HPDE6-E6E7 (cell line): ENCODE data around the gene DDX24.

Source experiments
- DNase-seq: peaks from one replicate; pipeline ENCODE4 v3.0.0; 2011; ENCODE audit warnings: missing footprints; ENCODE audit errors: extremely low spot score

The DDX24 gene

DNA sequence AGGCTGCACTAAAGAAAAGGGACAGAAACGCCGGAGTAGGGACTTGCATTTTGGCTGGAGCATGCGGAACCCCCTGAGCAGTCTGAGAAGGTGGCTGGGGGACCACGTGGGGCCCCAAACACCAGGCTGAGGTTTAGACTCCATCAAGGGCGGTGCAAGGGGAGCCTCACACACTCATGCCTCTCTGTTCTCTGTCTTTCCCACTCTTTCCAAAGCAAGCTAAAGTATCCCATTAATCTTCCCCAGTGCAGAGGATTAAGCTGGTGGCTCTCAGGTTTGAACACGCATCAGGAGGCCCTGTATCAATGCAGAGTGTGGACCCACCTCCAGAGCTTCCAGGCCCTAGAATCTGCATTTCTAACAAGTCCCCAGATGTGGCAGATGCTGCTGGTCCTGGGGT, 70.4 kb downstream of the DDX24 start:
- DNase-seq, result no peak

DNA sequence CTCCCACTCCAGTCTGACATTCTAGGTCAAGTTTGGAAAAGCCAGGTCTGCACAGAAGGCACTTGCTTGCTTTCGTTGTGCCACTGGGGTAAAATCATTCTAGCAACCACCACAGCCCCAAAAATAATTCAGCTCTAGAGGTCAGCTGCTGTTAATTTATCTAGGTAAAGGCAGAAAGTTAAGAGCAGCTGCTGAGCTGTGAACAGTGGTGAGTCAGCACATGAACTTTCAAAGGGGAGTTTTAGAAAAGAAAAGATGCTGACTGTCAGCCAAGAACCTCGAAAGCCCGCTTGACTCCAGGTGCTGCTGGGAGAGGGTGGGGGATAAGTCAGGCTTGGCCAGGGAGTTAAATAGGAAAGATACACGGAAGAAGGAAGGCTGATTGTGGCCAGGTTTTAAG, 71.2 kb downstream of the DDX24 start:
- DNase-seq, result peak; percentile 84

DNA sequence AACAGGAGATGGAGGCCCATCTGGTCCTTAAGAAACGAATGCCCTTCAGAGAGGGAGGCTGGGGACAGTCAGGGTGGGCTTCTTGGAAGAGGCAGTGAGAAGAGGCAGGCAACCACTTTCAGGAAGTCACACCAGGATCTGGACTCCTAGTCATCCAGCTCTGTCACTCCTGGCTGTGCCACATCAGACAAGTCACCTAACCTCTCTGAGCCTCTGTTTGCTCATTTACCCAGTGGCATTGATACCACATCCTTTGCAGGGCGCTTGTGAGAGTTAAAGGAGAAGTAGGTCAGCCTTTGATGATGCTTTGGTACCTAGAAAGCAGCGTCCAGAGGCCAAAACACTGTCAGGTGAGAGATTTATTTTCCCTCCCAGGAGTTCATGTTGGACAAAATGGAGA, 72.8 kb downstream of the DDX24 start:
- DNase-seq, result no peak

DNA sequence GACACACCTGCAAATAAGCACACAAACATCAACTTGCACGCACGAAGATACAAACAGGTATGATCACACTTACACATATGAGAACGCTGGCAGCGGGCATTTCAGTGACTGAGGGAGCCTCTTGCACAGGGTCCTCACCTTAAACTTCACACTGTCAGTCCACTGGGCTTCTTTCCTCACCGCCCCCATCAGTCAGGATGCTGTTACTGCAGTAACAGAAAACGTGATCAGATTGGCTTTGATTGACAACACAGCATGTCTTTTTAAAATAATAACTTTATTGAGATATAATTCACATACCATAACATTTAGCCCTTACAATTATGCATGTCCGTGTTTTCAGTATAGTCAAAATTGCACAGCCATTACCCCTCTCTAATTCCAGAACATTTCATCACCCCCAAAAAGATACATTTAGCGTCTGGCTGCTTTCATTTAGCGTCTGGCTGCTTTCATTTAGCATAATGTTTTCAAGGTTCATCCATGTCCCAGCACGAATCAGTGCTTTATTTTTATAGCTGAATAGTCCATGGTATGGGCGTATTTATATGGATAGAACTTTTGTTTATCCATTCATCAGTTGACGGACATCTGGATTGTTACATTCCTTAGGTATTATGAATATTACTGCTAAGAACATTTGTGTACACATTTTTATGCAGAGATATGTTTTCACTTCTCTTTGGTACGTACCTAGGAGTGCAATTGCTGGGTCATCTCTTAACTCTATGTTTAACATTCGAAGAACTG, 75.5 kb downstream of the DDX24 start:
- DNase-seq, result no peak

DNA sequence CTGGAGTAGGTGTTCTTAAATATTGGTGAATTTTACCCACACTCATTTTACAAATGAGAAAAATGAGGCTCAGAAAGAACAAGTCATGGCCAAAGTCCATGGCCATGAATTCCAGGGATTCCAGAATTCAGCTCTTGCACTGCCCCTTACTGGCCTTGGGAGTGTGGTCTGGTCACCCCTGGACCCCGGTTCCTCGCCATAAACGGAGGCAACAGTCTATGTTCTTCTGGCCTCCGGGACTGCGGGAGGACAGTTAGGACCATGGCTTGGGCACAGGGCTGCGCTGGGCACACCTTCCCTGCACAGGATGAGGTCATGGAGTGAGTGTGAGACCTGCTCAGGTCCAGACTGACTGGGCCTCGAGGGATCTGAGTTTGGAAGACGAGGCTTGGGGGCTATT, 77.0 kb downstream of the DDX24 start:
- no peak for DNase-seq

DNA sequence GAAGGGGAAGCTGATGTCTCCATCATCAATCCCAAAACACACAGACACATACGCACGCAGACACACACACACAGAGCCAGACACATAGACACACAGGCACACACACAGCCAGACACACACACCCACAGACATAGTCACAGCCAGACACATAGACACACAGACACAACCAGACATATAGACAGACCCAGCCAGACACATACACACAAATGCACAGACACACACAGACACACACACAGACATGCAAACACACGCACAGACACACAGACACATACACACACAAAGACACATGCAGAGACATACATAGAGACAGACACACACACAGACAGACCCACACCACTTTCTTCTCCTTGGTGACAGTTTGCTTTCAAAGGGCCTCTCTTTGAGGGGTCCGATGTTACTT, 77.6 kb downstream of the DDX24 start:
- no peak for DNase-seq

DNA sequence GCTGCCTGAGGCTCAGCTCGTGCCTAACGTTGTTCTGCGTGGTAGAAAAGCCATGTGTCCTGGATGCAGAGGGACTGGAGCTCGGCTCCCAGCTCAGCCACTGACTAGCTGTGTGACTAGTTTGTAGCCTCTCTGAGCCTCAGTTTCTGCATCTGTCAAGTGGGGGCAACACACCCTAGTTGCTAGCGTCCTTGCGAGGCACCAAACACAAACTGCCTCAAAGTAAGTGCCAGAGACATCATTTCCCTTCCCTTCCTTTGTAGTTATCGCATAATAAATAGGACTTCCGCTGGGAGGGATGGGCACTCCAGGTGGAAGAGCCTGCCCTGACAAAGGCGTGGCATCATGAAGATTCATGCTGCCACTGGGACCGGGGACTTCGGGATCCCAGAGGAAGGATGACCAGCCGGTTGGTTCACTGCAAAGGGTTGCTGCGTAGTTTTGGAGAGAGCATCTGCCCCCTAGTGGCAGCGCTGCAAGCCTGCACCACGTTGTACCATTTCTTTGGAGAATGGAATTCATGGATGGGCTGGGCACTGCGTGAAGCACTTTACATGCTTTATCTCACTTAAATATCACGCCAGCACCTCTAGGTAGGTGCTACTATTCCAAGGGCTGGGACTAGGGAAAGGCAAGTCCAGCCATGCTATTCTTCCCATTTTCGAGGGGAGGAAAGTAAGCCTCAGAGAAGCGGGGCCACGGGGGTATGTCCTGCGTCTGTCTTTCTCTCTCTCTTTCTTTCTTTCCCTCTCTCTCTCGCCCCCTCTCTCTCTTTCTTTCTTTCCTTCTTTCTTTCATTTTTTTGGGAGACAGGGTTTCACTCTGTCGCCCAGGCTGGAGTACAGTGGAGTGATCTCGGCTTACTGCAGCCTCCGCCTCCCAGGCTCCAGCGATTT, 79.3 kb downstream of the DDX24 start:
- peak; percentile 72 for DNase-seq

DNA sequence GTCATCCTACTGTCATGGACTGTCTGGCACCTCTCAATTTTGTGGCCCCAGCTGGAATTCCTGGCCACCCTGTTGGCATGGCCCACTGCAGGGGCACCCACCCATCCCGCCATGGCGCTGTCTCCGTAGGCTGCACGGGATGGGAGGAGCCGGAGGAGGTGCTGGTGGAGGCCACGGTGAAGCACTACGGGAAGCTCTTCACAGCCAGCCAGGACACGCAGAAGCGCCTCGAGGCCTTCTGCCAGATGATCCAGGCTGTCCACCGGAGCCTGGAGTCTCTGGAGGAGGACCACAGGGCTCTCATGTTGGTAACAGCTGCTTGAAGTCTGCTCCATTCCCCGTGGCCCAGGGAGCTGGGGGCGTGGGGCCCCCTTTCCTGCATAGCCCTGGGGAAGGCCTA, 80.0 kb downstream of the DDX24 start:
- DNase-seq, result peak; percentile 66

DNA sequence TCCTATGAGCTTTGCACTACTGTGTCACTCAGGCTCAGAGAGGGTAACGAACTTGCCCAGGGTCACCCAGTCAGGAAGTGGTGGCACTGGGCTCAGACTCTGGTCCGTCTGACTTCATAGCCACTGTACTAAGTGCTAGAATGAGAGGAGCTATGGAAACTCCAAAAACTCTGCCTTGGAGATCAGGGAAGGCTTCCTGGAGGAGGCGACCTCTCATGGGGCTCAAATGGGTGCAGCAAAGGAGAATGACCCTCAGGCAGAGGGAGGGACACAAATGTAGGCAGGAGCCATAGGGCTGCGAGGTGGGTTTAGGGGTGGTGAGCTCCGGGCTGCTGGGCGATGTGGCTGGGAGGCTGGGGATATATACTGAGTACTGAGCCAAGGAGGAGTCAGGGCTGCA, 80.7 kb downstream of the DDX24 start:
- DNase-seq, result no peak

DNA sequence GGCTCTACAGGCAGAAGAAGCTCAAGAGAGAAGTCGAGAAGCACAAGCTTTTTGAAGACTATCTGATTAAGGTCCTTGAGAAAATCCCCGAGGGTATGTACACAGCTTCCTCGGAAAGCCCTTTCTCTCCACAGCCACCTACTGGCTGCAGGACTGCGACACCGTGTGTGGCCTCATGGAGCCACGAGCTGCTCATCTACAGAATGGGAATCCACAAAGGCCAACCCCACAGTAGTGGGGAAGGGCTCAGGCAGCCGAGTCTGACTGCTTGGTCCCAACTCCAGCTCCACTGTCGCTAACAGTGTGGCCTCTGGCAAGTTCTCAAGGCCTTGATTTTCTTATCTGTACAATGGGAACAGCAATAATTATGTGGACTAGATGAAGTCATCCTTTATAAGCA, 81.4 kb downstream of the DDX24 start:
- no peak for DNase-seq

DNA sequence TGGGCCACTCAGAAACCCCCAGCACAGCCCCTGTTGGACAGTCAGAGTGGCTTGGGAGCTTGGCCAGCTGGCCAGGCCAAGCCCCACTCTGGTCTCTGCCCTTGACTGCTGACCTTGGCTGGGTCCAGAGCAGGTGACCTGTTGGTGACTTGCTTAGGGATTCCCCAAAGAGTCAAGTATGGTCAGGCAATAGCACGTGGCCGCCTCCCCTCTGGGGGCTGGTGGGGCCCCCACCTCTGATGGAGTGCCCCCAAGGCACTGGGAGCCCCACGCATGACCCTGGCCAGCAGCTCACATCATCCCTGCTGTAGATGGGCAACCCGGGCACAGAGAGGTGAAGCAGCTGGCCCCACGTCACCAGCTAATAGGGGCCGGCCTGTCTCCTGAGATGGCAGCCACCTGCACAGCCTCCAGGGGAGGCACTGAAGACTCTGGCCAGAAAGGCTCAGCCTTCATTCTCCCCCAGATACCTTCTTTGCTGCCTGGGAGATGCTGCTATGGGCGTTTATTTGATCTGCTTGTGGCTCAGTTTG, 82.1 kb downstream of the DDX24 start:
- no peak for DNase-seq
